Parathyroid adenoma (tissue), 2 donors: ENCODE measurements around the gene DNMT3B.

Experiments used
- H2AFZ ChIP-seq: fragments of 300-600 bp; sonication (generic); one replicate; pipeline ENCODE4 v1.7.0; 2017; ENCODE audit warnings: antibody characterized with exemption, mild to moderate bottlenecking
- H3K27ac ChIP-seq: fragments of 300-600 bp; sonication (generic); one replicate; pipeline ENCODE4 v1.7.0; 2017
- H3K27me3 ChIP-seq: fragments of 300-600 bp; sonication (generic); one replicate; pipeline ENCODE4 v1.7.0; 2017; ENCODE audit warnings: low read length; ENCODE audit not compliant: control insufficient read depth, insufficient read depth
- H3K36me3 ChIP-seq: fragments of 300-600 bp; sonication (generic); one replicate; pipeline ENCODE4 v1.7.0; 2017; ENCODE audit warnings: low read length; ENCODE audit not compliant: control insufficient read depth, insufficient read depth
- H3K4me1 ChIP-seq: fragments of 300-600 bp; sonication (generic); one replicate; pipeline ENCODE4 v1.7.0; 2017; ENCODE audit warnings: control low read depth
- H3K4me2 ChIP-seq: fragments of 300-600 bp; sonication (generic); one replicate; pipeline ENCODE4 v1.7.0; 2017; ENCODE audit warnings: low read length
- H3K4me3 ChIP-seq: fragments of 300-600 bp; sonication (generic); one replicate; pipeline ENCODE4 v1.7.0; 2017; ENCODE audit warnings: low read depth, low read length
- H3K79me2 ChIP-seq: fragments of 300-600 bp; sonication (generic); one replicate; pipeline ENCODE4 v1.7.0; 2017; ENCODE audit warnings: control low read depth
- H3K9ac ChIP-seq: fragments of 300-600 bp; sonication (generic); one replicate; pipeline ENCODE4 v1.7.0; 2017; ENCODE audit warnings: mild to moderate bottlenecking
- H3K9me3 ChIP-seq: fragments of 300-600 bp; sonication (generic); one replicate; pipeline ENCODE4 v1.7.0; 2017; ENCODE audit warnings: low read length; ENCODE audit not compliant: control insufficient read depth
- CTCF ChIP-seq: fragments of 300-600 bp; sonication (generic); IDR thresholded peaks from one replicate; pipeline ENCODE4 v1.7.0; 2017; ENCODE audit warnings: antibody characterized with exemption, mild to moderate bottlenecking
- donor health status: primary hyperparathyroidism.

DNMT3B gene

GRCh38 chr20:32772046-32772445, 9.9 kb downstream of the DNMT3B start:
- Histone ChIP-seq H3K36me3 (no peaks in the 10 kb centered on the region), H3K4me1 (no peaks in the 10 kb centered on the region), H3K9ac (no peak overlapping the region), H3K27me3 (no peaks in the 10 kb centered on the region), H3K9me3 (no peaks in the 10 kb centered on the region), H3K4me2 (no peak overlapping the region), H3K79me2 (no peaks in the 10 kb centered on the region), H2AFZ (no peak overlapping the region), H3K27ac (no peak overlapping the region), H3K4me3 (no peak overlapping the region)
- no peak for TF ChIP-seq CTCF

GRCh38 chr20:32773223-32773622, 11.0 kb downstream of the DNMT3B start:
- H3K4me2 ChIP-seq: no peak overlapping the region
- no peaks in the 10 kb centered on the region for H3K27me3 ChIP-seq
- TF ChIP-seq CTCF: no peak
- no peaks in the 10 kb centered on the region for H3K9me3 ChIP-seq
- no peaks in the 10 kb centered on the region for H3K36me3 ChIP-seq
- H3K27ac ChIP-seq: no peak overlapping the region
- no peak overlapping the region for H3K4me3 ChIP-seq
- H2AFZ ChIP-seq: no peak overlapping the region
- H3K4me1 ChIP-seq: no peaks in the 10 kb centered on the region
- H3K9ac ChIP-seq: no peak overlapping the region
- H3K79me2 ChIP-seq: no peaks in the 10 kb centered on the region

GRCh38 chr20:32773855-32774254, 11.7 kb downstream of the DNMT3B start:
- Histone ChIP-seq H3K4me1 (no peaks in the 10 kb centered on the region), H3K79me2 (no peaks in the 10 kb centered on the region), H3K4me3 (no peak overlapping the region), H3K4me2 (no peak overlapping the region), H3K9ac (no peak overlapping the region), H3K27me3 (no peaks in the 10 kb centered on the region), H3K9me3 (no peaks in the 10 kb centered on the region), H3K27ac (no peak overlapping the region), H2AFZ (no peak overlapping the region), H3K36me3 (no peaks in the 10 kb centered on the region)
- TF ChIP-seq CTCF: no peak

GRCh38 chr20:32775336-32775991, 13.3 kb downstream of the DNMT3B start:
- Histone ChIP-seq H3K27ac (no peak overlapping the region), H3K36me3 (no peaks in the 10 kb centered on the region), H2AFZ (no peak overlapping the region), H3K9ac (no peak overlapping the region), H3K4me2 (no peak overlapping the region), H3K9me3 (no peaks in the 10 kb centered on the region), H3K27me3 (no peaks in the 10 kb centered on the region), H3K79me2 (no peaks in the 10 kb centered on the region), H3K4me3 (no peak overlapping the region), H3K4me1 (no peaks in the 10 kb centered on the region)
- TF ChIP-seq CTCF: no peak
